Activated T-helper 17 cell treated with anti-CD3 and anti-CD28 coated beads, Interleukin-2, amount 50 U/mL, for 72 hours (primary cell): ENCODE measurements around the gene PLAGL1. TPM values are rescaled to one million over a fixed set of nuclear protein-coding genes. Genes with fewer than 3 reads are reported as not detected.
"Not testable (repeated sequence)": the region's sequence is repeated elsewhere in the genome, so short reads cannot be mapped to it uniquely, and the experiment has no call there.

Source experiments
- ATAC-seq: fragments of 150-1000 bp; cut with Tn5 transposase; replicated peaks from 2 replicates; pipeline ENCODE4 v1.10.0; 2021; ENCODE audit warnings: mild to moderate bottlenecking, moderate library complexity
- H3K27ac Mint-ChIP-seq: one replicate; pipeline ENCODE4 v1.8.0; 2022; ENCODE audit warnings: mixed read lengths
- H3K27me3 Mint-ChIP-seq: one replicate; pipeline ENCODE4 v1.8.0; 2022; ENCODE audit warnings: mixed read lengths
- H3K36me3 Mint-ChIP-seq: one replicate; pipeline ENCODE4 v1.8.0; 2022; ENCODE audit warnings: low read depth, mild to moderate bottlenecking, mixed read lengths
- H3K4me1 Mint-ChIP-seq: one replicate; pipeline ENCODE4 v1.8.0; 2022; ENCODE audit warnings: mixed read lengths
- H3K4me3 Mint-ChIP-seq: one replicate; pipeline ENCODE4 v1.8.0; 2022; ENCODE audit warnings: mild to moderate bottlenecking, mixed read lengths
- H3K9me3 Mint-ChIP-seq: one replicate; pipeline ENCODE4 v1.8.0; 2022; ENCODE audit warnings: mixed read lengths
- total RNA-seq, 2 donors: library from RNA; stranded (reverse); gene quantifications; one replicate each; pipeline ENCODE4 v1.2.3, GENCODE V29; 2022

The PLAGL1 gene
- total RNA-seq, 2 donors from 2014 or later: 15.5 to 77.8 TPM

- H3K4me3 Mint-ChIP-seq: no peak overlapping the region
- no peaks in the 10 kb centered on the region for H3K9me3 Mint-ChIP-seq
- no peaks in the 10 kb centered on the region for H3K4me1 Mint-ChIP-seq
- ATAC-seq: no peak
- no peak overlapping the region for H3K27ac Mint-ChIP-seq
- H3K27me3 Mint-ChIP-seq: no peaks in the 10 kb centered on the region
- no peaks in the 10 kb centered on the region for H3K36me3 Mint-ChIP-seq
Measured at GRCh38 chr6:144027932-144028587, 20.0 kb upstream of the PLAGL1 start.

GRCh38 chr6:144023216-144023615 is 15.2 kb upstream of the PLAGL1 start:
- Mint-ChIP-seq H3K4me1 (no peaks in the 10 kb centered on the region), H3K36me3 (no peaks in the 10 kb centered on the region), H3K27me3 (no peaks in the 10 kb centered on the region), H3K4me3 (no peak overlapping the region), H3K27ac (no peak overlapping the region), H3K9me3 (no peaks in the 10 kb centered on the region)
- ATAC-seq: no peak

GRCh38 chr6:144019929-144020328 is 11.9 kb upstream of the PLAGL1 start:
- Mint-ChIP-seq H3K4me1 (peaks cover 9% of the 10 kb centered on the region), H3K27me3 (peaks cover 3% of the 10 kb centered on the region), H3K27ac (no peak overlapping the region), H3K36me3 (no peaks in the 10 kb centered on the region), H3K4me3 (no peak overlapping the region), H3K9me3 (no peaks in the 10 kb centered on the region)
- ATAC-seq: no peak

GRCh38 chr6:144017166-144018094 is 9.4 kb upstream of the PLAGL1 start:
- Mint-ChIP-seq H3K27ac (peak overlapping the region; percentile 22), H3K9me3 (no peaks in the 10 kb centered on the region), H3K36me3 (no peaks in the 10 kb centered on the region), H3K4me3 (no peak overlapping the region), H3K27me3 (peaks cover 6% of the 10 kb centered on the region), H3K4me1 (peaks cover 9% of the 10 kb centered on the region)
- no peak for ATAC-seq

- Mint-ChIP-seq H3K27ac (no peak overlapping the region), H3K4me1 (peaks cover 9% of the 10 kb centered on the region), H3K4me3 (no peak overlapping the region), H3K36me3 (no peaks in the 10 kb centered on the region), H3K27me3 (peaks cover 20% of the 10 kb centered on the region), H3K9me3 (no peaks in the 10 kb centered on the region)
- peak; percentile 38 for ATAC-seq
Measured at GRCh38 chr6:144013486-144013909, 5.4 kb upstream of the PLAGL1 start.

GRCh38 chr6:144012534-144012933 is 4.5 kb upstream of the PLAGL1 start:
- H3K27me3 Mint-ChIP-seq: peaks cover 18% of the 10 kb centered on the region
- H3K27ac Mint-ChIP-seq: peak overlapping the region; percentile 36
- no peaks in the 10 kb centered on the region for H3K9me3 Mint-ChIP-seq
- peak; percentile 62 for ATAC-seq
- peaks cover 4% of the 10 kb centered on the region for H3K4me1 Mint-ChIP-seq
- H3K36me3 Mint-ChIP-seq: no peaks in the 10 kb centered on the region
- no peak overlapping the region for H3K4me3 Mint-ChIP-seq

- H3K27me3 Mint-ChIP-seq: peaks cover 18% of the 10 kb centered on the region
- not testable (repeated sequence) for H3K9me3 Mint-ChIP-seq, ATAC-seq, H3K36me3 Mint-ChIP-seq, H3K4me1 Mint-ChIP-seq, H3K27ac Mint-ChIP-seq
- H3K4me3 Mint-ChIP-seq: peak overlapping the region; percentile 69
Measured at GRCh38 chr6:144009628-144010027, 1.6 kb upstream of the PLAGL1 start.

- Mint-ChIP-seq H3K4me1 (peaks cover 5% of the 10 kb centered on the region), H3K27me3 (peaks cover 18% of the 10 kb centered on the region), H3K9me3 (no peaks in the 10 kb centered on the region), H3K4me3 (peak overlapping the region; percentile 69), H3K27ac (no peak overlapping the region), H3K36me3 (no peaks in the 10 kb centered on the region)
- ATAC-seq: no peak
Measured at GRCh38 chr6:144008846-144009245, 787 bp upstream of the PLAGL1 start.

- peaks cover 16% of the 10 kb centered on the region for H3K27me3 Mint-ChIP-seq
- H3K36me3 Mint-ChIP-seq: no peaks in the 10 kb centered on the region
- ATAC-seq: peak; percentile 29
- peak overlapping the region; percentile 82 for H3K27ac Mint-ChIP-seq
- peaks cover 5% of the 10 kb centered on the region for H3K4me1 Mint-ChIP-seq
- H3K4me3 Mint-ChIP-seq: peak overlapping the region; percentile 76
- H3K9me3 Mint-ChIP-seq: no peaks in the 10 kb centered on the region
Measured at GRCh38 chr6:144007478-144008119, 460 bp downstream of the PLAGL1 start.

- Mint-ChIP-seq H3K9me3 (no peaks in the 10 kb centered on the region), H3K27ac (peak overlapping the region; percentile 82), H3K4me1 (peaks cover 5% of the 10 kb centered on the region), H3K27me3 (peaks cover 15% of the 10 kb centered on the region), H3K4me3 (peak overlapping the region; percentile 76), H3K36me3 (no peaks in the 10 kb centered on the region)
- peak; percentile 74 for ATAC-seq
Measured at GRCh38 chr6:144006736-144007477, 1.2 kb downstream of the PLAGL1 start.

GRCh38 chr6:143999406-143999805 is 8.7 kb downstream of the PLAGL1 start:
- no peak for ATAC-seq
- no peaks in the 10 kb centered on the region for H3K27me3 Mint-ChIP-seq
- H3K9me3 Mint-ChIP-seq: peaks cover 3% of the 10 kb centered on the region
- no peaks in the 10 kb centered on the region for H3K36me3 Mint-ChIP-seq
- no peaks in the 10 kb centered on the region for H3K4me1 Mint-ChIP-seq
- no peak overlapping the region for H3K27ac Mint-ChIP-seq
- H3K4me3 Mint-ChIP-seq: no peak overlapping the region

- ATAC-seq: no peak
- H3K27ac Mint-ChIP-seq: no peak overlapping the region
- no peak overlapping the region for H3K4me3 Mint-ChIP-seq
- H3K4me1 Mint-ChIP-seq: no peaks in the 10 kb centered on the region
- no peaks in the 10 kb centered on the region for H3K27me3 Mint-ChIP-seq
- H3K36me3 Mint-ChIP-seq: no peaks in the 10 kb centered on the region
- H3K9me3 Mint-ChIP-seq: peaks cover 3% of the 10 kb centered on the region
Measured at GRCh38 chr6:143998686-143999085, 9.4 kb downstream of the PLAGL1 start.

- H3K27me3 Mint-ChIP-seq: peaks cover 3% of the 10 kb centered on the region
- H3K36me3 Mint-ChIP-seq: no peaks in the 10 kb centered on the region
- no peak for ATAC-seq
- H3K9me3 Mint-ChIP-seq: no peaks in the 10 kb centered on the region
- H3K4me3 Mint-ChIP-seq: no peak overlapping the region
- no peak overlapping the region for H3K27ac Mint-ChIP-seq
- H3K4me1 Mint-ChIP-seq: no peaks in the 10 kb centered on the region
Measured at GRCh38 chr6:143993965-143994646, 14.0 kb downstream of the PLAGL1 start.

GRCh38 chr6:143992285-143992684 is 15.8 kb downstream of the PLAGL1 start:
- no peaks in the 10 kb centered on the region for H3K9me3 Mint-ChIP-seq
- H3K4me1 Mint-ChIP-seq: no peaks in the 10 kb centered on the region
- peaks cover 3% of the 10 kb centered on the region for H3K27me3 Mint-ChIP-seq
- no peak overlapping the region for H3K4me3 Mint-ChIP-seq
- no peaks in the 10 kb centered on the region for H3K36me3 Mint-ChIP-seq
- no peak overlapping the region for H3K27ac Mint-ChIP-seq
- no peak for ATAC-seq
